A673 (cell line): ENCODE results near the gene FGF5. TPM values are rescaled to one million over a fixed set of nuclear protein-coding genes. Genes with fewer than 3 reads are reported as not detected.

ENCODE experiments used
- BruUV-seq: library from RNA; stranded (reverse); fragments of 400-500 nt; replicated peaks from 2 replicates; lab custom pipeline; 2021; lab: Mats Ljungman, UMichigan
- CTCF ChIA-PET: fragments of 300-600 bp; sonication (Branson Sonifier 250); formaldehyde crosslinking; loops from one replicate; lab custom pipeline; 2022; ENCODE audit warnings: antibody characterized with exemption; lab: Charles Lee
- POLR2A ChIA-PET: fragments of 300-600 bp; sonication (Branson Sonifier 250); formaldehyde crosslinking; loops from one replicate; lab custom pipeline; 2022; ENCODE audit warnings: antibody characterized with exemption; ENCODE audit not compliant: low non-redundant PET; lab: Charles Lee
- DNase-seq: peaks from one replicate; pipeline ENCODE4 v3.0.0-alpha.2; 2015; ENCODE audit warnings: low spot score
- H3K27ac ChIP-seq: fragments of 200-600 bp; sonication (generic); 2 replicates; pipeline ENCODE4 v1.5.1; 2016; ENCODE audit warnings: mixed run types, low read depth, mild to moderate bottlenecking, mixed read lengths, antibody characterized with exemption, low read length; ENCODE audit not compliant: poor library complexity, severe bottlenecking
- H3K27me3 ChIP-seq: fragments of 200-600 bp; sonication (generic); replicated peaks from 2 replicates; pipeline ENCODE4 v1.6.1; 2017; ENCODE audit warnings: mixed run types, low read depth, mild to moderate bottlenecking, mixed read lengths, antibody characterized with exemption, low read length; ENCODE audit not compliant: insufficient read depth, poor library complexity
- H3K36me3 ChIP-seq: fragments of 200-600 bp; sonication (generic); 2 replicates; pipeline ENCODE4 v1.6.1; 2016; ENCODE audit warnings: mixed run types, mild to moderate bottlenecking, mixed read lengths, antibody characterized with exemption, low read length; ENCODE audit not compliant: insufficient read depth, poor library complexity, severe bottlenecking
- H3K4me1 ChIP-seq: fragments of 200-600 bp; sonication (generic); 2 replicates; pipeline ENCODE4 v1.6.1; 2017; ENCODE audit warnings: mixed run types, mild to moderate bottlenecking, mixed read lengths, antibody characterized with exemption, low read length; ENCODE audit not compliant: insufficient read depth, poor library complexity, severe bottlenecking
- H3K4me3 ChIP-seq: fragments of 200-600 bp; sonication (generic); 2 replicates; pipeline ENCODE4 v1.5.1; 2016; ENCODE audit warnings: low read depth, mixed run types, mild to moderate bottlenecking, mixed read lengths, low read length; ENCODE audit not compliant: poor library complexity, severe bottlenecking
- H3K9me3 ChIP-seq: fragments of 200-600 bp; sonication (generic); 2 replicates; pipeline ENCODE4 v1.6.1; 2016; ENCODE audit warnings: mixed run types, low read depth, mild to moderate bottlenecking, mixed read lengths, antibody characterized with exemption, low read length; ENCODE audit not compliant: poor library complexity, severe bottlenecking
- CTCF ChIP-seq: fragments of 300-800, 200-600 bp; sonication (generic); conservative IDR thresholded peaks from 2 replicates; pipeline ENCODE4 v1.5.1; 2017; ENCODE audit warnings: low read depth, mild to moderate bottlenecking, antibody characterized with exemption, low read length, moderate library complexity, mixed read lengths
- EZH2 ChIP-seq: fragments of 200-600 bp; sonication (generic); IDR thresholded peaks from 2 replicates; pipeline ENCODE4 v1.6.1; 2017; ENCODE audit warnings: borderline replicate concordance, low read depth, mild to moderate bottlenecking, mixed read lengths, antibody characterized with exemption, low read length; ENCODE audit not compliant: poor library complexity, severe bottlenecking
- intact Hi-C: fragments of 100-400 bp; cut with micrococcal nuclease; formaldehyde crosslinking; loops from one replicate; pipeline ENCODE4 v1.10.0; 2022; ENCODE audit not compliant: unreplicated experiment
- total RNA-seq: library from RNA; stranded (reverse); gene quantifications from 2 replicates; pipeline ENCODE4 v1.2.3, GENCODE V29; 2021

Gene FGF5
- total RNA-seq, 1 experiment from 2014 or later = not detected

GRCh38 chr4:80335226-80335553 is 68.7 kb downstream of the FGF5 start:
- no peak for DNase-seq
- H3K36me3 ChIP-seq = no peaks in the 10 kb centered on the region
- ChIA-PET CTCF (no interaction called here), POLR2A (no interaction called here)
- TF ChIP-seq CTCF (no peak), EZH2 (no peak)
- intact Hi-C loops = no loop called here
- peaks cover 34% of the 10 kb centered on the region for H3K27me3 ChIP-seq
- no peak overlapping the region for H3K4me3 ChIP-seq
- H3K4me1 ChIP-seq = no peaks in the 10 kb centered on the region
- H3K27ac ChIP-seq = no peak overlapping the region
- BruUV-seq = no TSS peak
- H3K9me3 ChIP-seq = no peaks in the 10 kb centered on the region

- no TSS peak for BruUV-seq
- TF ChIP-seq CTCF = no peak
- Histone ChIP-seq H3K4me1 (no peaks in the 10 kb centered on the region), H3K4me3 (no peak within 1 kb of the TSS), H3K27me3 (peaks cover 34% of the 10 kb centered on the region), H3K9me3 (no peaks in the 10 kb centered on the region), H3K36me3 (no peaks in the 10 kb centered on the region), H3K27ac (no peak within 1 kb of the TSS)
- POLR2A ChIA-PET = no interaction called here
- CTCF ChIA-PET = no interaction called here
- intact Hi-C loops = no loop called here
- peak; percentile 25 for DNase-seq
These were observed 69.3 kb downstream of the FGF5 start, which contains the start of gene CFAP299 for GRCh38 chr4:80335554-80336358. CFAP299 (plus strand) TSS chr4:80335730.

GRCh38 chr4:80336582-80336981 is 70.1 kb downstream of the FGF5 start:
- Histone ChIP-seq H3K4me1 (no peaks in the 10 kb centered on the region), H3K9me3 (no peaks in the 10 kb centered on the region), H3K36me3 (no peaks in the 10 kb centered on the region), H3K4me3 (no peak overlapping the region), H3K27ac (no peak overlapping the region), H3K27me3 (peaks cover 34% of the 10 kb centered on the region)
- TF ChIP-seq CTCF = no peak
- POLR2A ChIA-PET = no interaction called here
- intact Hi-C loops = no loop called here
- CTCF ChIA-PET = no interaction called here
- BruUV-seq = no TSS peak
- no peak for DNase-seq
